Kidney tubule cell (primary cell): ENCODE results near the gene PALLD.
"Not testable (repeated sequence)": the region's sequence is repeated elsewhere in the genome, so short reads cannot be mapped to it uniquely, and the experiment has no call there.

Source experiments
- DNase-seq: peaks from one replicate; pipeline ENCODE4 v3.0.0-alpha.2; 2018; ENCODE audit warnings: low spot score

Gene PALLD

GRCh38 chr4:168708108-168708507, 211.3 kb downstream of the PALLD start:
- DNase-seq: peak; percentile 32

GRCh38 chr4:168710353-168710946, 213.6 kb downstream of the PALLD start:
- DNase-seq: peak; percentile 61

GRCh38 chr4:168711197-168712140, 214.6 kb downstream of the PALLD start:
- DNase-seq: no peak

GRCh38 chr4:168712316-168712890, 215.6 kb downstream of the PALLD start:
- no peak for DNase-seq

- DNase-seq: no peak
Observed at GRCh38 chr4:168713253-168713652, 216.4 kb downstream of the PALLD start.

- DNase-seq: no peak
Observed at GRCh38 chr4:168715896-168716295, 219.0 kb downstream of the PALLD start.

- DNase-seq: no peak
Observed at GRCh38 chr4:168716406-168717129, 219.7 kb downstream of the PALLD start.

GRCh38 chr4:168717847-168718246, 221.0 kb downstream of the PALLD start:
- DNase-seq: no peak

- no peak for DNase-seq
Observed at GRCh38 chr4:168719725-168720124, 222.9 kb downstream of the PALLD start.

GRCh38 chr4:168720396-168720900, 223.6 kb downstream of the PALLD start:
- no peak for DNase-seq

- DNase-seq: no peak
Observed at GRCh38 chr4:168722391-168722790, 225.5 kb downstream of the PALLD start.

- peak; percentile 41 for DNase-seq
Observed at GRCh38 chr4:168723020-168723419, 226.2 kb downstream of the PALLD start.

- DNase-seq: no peak
Observed at GRCh38 chr4:168723569-168723968, 226.7 kb downstream of the PALLD start.

- DNase-seq: no peak
Observed at GRCh38 chr4:168724243-168724642, 227.4 kb downstream of the PALLD start.

- DNase-seq: no peak
Observed at GRCh38 chr4:168724686-168725411, 228.0 kb downstream of the PALLD start.

- DNase-seq: no peak
Observed at GRCh38 chr4:168725930-168726329, 229.1 kb downstream of the PALLD start.

GRCh38 chr4:168727181-168727580, 230.3 kb downstream of the PALLD start:
- not testable (repeated sequence) for DNase-seq

- peak; percentile 74 for DNase-seq
Observed at GRCh38 chr4:168731006-168731636, 234.3 kb downstream of the PALLD start.

GRCh38 chr4:168731706-168732414, 235.0 kb downstream of the PALLD start:
- peak; percentile 83 for DNase-seq

- no peak for DNase-seq
Observed at GRCh38 chr4:168732714-168733113, 235.9 kb downstream of the PALLD start.
